NCI-H1048 (cell line): ENCODE results near the gene MYH1.
"Not testable (repeated sequence)": the region's sequence is repeated elsewhere in the genome, so short reads cannot be mapped to it uniquely, and the experiment has no call there.

Experiments used
- DNase-seq: peaks from one replicate; lab custom pipeline; 2025; lab: John Stamatoyannopoulos, UW

The MYH1 gene

DNA sequence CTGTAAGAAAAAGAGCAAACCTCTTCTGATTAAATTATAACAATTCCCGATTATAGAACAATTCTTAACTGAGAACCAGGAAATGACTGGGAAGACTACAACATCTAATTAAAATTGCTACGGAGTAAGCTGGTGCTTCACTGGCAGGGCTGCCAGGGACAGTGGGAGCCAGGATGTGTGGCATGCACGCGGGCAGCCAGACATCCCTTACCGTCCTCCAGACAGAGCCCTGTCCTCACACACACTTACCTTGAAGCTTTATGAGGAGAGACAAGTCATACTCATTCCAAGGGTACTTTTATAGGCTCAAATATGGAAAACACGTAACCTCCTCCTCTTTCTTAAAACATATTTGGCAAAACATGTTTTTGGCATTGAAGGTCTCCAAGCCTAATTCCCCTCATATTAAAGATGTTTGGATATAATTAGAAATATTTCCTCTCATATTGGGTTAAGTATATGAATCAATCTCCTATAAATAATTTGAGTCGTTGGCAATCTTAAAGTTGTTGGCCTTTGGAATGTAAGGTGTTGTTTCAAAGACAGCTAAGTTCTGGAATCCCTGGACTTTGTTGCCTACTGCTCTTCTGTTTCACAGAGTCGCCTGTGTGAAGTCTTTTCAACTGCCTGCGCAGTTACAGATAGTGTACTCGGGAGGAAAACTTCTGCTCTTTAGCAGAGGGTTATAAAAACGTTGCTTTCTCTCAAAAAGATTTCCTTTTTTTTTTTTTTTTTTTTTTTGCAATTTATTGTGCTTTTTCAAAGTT is at the start of gene MYH1:
TSS of gene MYH1 (minus strand) at position 272 of the 767 bp plus-strand sequence. CDS start 1,900 bp downstream, outside the sequence.
- DNase-seq: no peak

DNA sequence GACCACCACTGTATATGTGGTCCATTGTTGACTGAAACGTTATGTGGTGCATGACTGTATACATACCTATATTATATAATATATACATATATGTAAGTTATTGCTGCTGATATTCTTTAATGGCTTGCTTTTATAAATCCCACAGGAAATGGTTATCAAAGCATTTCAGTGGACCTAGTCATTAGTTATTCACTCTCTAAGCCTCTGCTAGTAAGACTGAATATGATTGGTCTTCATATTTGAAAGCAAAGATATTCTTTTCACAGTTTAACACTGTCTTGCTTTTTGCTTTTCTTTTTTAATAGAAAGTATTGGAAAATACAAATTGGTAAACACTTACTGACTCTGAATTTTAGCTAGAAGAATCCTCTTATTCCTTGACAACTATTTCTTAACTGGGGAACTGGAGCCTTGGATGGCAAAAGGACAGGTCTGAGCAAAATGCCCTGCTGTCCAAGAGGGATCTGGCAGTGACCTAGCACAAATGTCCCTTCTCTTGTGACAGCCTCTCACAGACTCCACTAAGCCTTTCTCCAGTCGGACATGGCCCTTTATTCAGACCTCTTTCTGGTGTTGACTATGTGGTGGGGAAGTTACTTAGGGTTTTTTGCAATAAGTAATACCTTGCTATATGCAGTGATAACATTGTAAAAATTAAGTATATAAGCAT is 45.8 kb upstream of the MYH1 start:
- DNase-seq: no peak

DNA sequence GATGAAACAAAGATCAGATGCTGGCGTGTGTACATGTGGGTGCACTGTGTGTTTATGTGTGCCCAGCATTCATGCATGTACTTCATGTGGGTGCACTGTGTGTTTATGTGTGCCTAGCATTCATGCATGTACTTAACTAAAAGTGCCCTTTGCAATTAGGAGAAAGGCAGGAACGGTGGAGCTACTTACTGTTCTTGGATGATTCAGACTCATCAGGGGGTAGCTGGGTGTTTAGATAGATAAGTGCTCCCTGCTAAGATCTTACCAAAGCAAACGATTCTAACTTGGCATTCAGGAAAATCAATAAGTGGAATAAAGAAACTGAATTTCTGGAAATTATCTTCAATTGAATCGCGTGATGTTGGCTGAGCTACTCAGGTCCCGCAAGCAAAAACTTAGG is 39.7 kb upstream of the MYH1 start:
- DNase-seq: no peak

DNA sequence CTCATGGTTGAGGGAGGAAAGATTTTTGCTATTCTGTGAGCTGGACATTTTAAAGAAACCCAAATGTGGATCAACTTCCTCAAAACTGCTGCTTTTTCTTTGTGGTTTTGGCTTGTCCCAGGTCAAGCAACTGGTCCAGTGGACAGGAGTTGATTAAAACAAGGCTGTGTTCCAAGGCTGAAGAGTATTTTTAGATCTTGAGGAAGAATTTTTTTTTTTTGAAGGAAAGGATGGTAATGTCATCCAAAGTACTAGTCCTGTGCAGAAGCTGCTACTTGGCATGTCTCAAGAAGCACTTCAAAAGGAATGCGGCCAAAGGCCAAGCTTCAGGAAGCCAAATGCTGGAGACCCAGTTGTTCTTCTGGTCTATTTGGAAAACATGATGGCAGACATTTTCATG is 39.1 kb upstream of the MYH1 start:
- DNase-seq: no peak

DNA sequence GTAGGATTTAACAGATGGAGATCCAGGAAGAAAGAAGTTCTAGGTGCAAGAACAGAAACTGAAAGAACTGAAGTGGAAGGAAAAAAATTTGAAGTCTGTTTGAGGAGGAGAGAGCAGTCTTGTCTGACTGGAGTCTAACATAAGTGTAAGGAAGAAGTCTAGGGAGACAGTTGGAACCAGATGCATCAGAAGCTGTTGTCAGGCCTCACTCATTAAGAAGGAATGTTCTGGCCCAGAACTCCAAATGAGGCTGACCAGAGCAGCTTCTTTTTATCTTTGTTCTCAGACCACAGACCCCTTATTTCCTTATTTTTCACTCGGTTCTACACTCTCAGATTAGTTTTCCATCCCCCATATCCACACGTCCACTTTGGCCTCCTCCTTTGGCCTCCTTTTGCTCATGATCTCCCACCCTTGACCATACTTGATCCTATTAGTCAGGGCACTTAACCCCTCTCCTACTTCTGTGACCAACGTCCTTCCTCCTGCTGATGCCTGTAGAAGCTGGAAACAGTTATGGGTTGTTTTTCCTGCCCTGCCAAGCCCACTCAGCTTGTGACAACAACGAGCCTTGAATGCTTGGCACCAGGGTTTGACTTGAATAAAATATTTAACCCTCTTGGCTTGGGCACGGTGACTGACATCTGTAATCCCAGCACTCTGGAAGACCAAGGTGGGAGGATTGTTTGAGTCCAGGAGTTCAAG is 38.1 kb upstream of the MYH1 start:
- no peak for DNase-seq

DNA sequence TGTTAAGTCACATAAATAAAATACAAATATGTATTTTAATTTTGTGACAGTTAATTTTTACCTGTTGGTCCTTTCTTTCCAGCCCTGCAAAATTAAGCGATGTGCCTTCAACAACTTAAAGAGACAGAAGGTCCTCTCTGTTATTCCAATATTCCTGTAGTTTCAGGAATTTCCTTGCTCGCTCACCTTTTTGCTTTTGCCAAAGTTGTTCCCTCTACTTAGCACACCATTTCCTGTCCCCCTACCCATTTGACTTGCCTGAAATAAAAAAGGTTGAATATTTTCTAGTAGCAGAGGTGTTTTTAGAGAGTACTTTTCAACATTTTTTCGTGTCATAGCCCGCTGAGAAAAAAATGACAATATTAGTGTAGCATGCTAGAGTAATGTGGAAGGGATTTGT is 31.7 kb upstream of the MYH1 start:
- no peak for DNase-seq

DNA sequence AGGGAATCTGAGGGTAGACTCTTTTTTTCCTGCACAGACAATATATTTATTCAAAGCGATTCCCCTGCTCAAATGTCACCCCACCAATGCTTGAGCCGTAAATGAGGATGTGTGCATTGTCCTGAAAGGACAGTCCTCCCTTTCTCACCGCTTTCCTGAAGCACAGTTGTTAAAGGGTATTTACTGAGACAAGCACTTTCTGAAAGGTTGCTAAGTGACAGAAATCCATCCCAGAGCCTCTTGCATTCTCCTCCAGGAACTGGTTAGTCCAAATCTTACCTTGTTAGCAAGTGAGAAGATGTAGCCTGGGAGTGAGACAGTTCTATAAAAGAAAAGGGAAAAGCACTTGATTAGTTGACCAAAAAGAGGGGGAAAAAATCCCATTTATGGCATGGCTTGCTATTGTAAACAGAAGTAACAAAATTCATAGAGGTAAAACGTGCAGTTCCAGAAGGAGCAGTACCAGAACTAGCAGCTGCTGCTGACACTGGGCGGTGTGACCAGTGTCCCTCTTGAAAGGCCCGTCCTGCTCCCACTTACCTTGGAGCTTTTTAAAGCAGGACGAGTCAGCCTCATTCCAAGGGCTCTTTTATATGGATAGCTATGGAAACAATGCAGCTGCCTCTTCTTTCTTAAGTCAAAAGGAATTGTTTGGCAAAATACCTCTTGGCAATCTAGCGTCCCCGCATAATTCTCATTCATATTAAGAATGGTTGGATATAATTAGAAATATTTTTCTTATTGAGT is 30.9 kb upstream of the MYH1 start, which contains the start of gene MYH2:
TSS of gene MYH2 (minus strand) at position 563 of the 747 bp plus-strand sequence. CDS start 1,738 bp downstream, outside the sequence.
- DNase-seq: no peak

DNA sequence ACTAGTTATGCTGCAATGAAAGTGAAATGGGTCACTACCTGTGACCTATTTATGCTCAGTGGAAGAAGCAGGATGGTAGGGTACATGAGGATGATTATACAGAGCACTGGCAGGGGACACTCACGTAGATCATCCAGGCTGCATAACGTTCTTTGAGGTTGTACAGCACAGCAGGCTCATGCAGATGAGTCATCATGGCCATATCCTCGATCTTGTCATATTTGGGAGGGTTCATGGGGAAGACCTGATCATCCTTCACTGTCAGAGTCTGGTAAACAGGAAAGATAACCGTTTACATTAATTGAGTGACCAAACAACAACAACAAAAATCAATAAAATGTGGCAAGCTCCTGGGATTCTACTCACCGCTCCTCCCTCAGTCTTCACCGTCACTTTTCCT is 29.0 kb upstream of the MYH1 start:
- no peak for DNase-seq

DNA sequence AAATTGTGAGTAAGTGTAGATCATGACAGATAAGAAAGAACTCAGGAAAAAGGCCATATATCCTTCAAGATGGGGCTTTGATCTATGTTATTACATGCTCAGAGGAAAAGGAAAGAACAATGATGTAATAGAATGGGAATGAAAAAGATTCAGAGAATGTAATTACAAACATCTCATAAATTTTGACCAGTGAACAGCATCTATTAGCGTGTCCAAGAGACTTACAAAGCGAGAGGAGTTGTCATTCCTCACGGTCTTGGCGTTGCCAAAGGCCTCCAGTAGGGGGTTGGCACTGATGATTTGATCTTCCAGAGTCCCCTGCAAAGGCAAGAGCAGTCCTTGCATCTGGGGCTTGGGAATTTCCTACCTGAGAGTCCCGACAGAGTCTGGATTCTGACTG is 25.1 kb upstream of the MYH1 start:
- not testable (repeated sequence) for DNase-seq

DNA sequence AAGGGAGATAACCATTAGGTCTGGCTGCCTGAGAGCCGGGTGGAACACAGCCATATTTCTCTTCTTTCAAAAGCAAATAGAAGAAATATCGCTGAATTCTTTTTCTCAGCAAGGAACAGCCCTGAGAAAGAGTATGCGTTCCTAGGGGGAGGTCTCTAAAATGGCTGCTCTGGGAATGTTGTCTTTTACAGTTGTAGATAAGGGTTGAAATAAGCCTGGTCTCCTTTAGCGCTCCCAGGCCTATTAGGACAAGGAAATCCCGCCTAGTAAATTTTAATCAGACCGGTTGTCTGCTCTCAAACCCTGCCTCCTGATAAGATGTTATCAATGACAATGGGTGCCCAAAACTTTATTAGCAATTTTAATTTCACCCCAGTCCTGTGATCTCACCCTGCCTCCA is 22.8 kb upstream of the MYH1 start:
- DNase-seq: not testable (repeated sequence)

DNA sequence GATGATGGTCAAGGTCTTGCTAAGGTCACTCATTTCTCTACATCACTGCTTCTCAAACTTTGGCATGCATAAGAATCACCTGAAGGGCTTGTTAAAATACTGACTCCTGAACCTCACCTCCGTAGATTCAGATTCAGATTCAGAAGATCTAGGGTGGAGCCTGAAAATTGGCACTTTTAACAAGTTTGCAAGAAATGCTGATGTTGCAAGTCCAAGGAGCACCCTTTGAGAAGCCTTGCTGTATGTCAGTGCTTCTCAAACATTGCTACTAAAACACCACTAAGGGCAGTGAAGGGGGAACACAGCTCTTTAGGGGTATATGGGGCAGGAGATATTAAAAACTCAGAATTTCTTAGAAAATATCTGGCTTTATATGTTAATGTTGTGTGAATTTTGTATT is 13.7 kb upstream of the MYH1 start:
- DNase-seq: no peak

DNA sequence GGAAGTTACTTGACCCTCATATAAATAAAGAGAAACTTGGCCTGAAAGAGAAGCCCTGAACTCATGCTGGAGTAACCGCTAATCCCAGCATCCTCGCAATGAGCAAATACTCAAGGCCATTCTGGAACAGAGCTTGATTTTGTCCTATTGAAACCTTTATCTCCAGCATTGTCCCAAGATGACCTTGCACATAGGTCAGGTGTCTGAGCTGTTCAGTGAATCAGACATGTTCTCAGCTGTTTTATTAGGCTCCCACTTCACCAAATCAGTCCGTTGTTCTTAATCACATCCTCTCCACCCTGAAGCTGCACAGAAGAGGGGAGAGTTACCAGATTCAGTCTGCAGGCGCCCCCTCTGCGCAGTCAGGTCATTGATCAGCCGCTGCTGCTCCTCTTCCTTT is 9.1 kb upstream of the MYH1 start:
- DNase-seq: no peak

DNA sequence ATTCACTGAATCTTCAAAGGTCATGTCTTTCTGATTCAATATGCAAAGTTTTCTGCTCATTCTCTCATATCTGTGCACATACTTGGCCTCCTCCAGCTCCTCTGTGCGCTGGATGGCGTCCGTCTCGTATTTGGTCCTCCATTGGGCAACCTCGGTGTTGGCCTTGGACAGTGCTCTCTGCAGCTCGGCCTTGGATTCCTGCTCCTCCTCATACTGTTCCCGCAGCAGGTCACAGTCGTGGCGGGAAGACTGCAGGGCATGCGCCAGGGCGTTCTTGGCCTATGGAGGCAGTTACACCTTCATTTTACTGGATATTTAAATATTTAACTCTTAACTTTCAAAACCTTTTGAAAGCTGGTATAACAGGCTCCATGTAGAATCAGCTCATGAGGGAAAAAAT is 8.2 kb upstream of the MYH1 start:
- no peak for DNase-seq

DNA sequence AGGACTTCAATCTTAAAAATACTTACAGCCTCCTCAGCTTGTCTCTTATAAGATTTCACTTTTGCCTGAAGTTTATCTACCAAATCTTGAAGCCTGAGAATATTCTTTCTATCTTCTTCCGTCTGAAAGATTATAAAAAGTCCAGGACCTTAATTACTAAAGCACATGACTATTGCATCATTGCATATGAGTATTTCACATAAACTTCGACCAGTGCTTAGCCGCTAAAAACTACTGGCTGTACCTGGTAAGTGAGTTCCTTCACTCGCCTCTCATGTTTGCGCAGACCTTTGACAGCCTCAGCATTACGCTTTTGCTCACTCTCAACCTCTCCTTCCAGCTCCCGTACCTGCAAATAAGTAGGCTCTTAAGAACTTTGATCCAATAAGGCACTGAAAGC is 4.7 kb upstream of the MYH1 start:
- no peak for DNase-seq

DNA sequence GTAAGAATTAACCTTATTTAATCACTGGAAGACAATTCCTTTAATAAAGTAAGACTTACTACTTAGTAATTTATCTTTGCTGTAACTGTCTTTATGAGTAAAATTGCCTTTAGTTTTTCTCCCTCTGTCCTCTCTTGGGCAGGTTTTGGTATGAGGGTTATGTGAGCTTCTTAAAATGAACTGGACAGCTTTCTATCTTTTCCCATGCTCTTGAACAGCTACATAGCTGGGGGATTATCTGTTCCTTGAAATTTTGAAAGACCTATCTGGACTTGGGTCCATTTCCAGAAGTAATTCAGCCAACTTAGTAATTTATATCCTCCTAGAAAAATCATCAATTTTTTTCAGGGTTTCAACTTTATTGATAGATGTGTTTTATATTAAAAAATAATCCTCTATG is 3.6 kb upstream of the MYH1 start:
- no peak for DNase-seq

DNA sequence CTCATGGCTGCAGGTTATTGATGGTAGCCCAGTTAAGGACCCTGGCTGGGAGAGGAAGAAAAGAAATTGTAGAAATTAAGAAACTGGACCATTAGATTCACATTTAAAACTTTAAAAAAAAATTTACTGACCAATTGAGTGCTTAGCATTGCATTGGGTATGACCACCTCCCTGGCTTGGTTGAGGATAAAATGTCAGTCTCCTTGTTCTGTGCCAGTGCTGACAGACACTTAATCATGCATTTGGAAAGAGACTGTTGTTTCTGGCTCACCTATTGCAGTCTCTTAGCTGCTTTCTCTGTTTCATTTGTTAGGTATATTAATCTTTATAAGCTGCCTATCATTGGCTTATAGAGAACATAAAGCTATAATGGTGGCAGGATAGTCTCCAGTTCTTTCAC is 1.7 kb downstream of the MYH1 start:
- no peak for DNase-seq

DNA sequence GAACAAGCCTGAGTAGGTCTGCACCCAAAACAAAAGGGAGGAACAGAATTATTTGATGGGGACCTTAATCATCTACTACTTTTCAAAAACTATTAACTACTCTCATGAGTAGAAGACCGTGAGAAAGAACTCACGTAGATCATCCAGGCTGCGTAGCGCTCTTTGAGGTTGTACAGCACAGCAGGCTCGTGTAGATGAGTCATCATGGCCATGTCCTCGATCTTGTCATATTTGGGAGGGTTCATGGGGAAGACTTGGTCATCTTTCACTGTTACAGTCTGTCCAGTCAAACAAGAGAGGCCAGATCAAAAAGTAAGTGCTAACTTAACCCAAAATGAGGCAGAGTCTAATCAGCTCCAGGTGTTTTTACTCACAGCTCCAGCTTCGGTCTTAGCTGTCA is 2.3 kb downstream of the MYH1 start:
- DNase-seq: no peak

DNA sequence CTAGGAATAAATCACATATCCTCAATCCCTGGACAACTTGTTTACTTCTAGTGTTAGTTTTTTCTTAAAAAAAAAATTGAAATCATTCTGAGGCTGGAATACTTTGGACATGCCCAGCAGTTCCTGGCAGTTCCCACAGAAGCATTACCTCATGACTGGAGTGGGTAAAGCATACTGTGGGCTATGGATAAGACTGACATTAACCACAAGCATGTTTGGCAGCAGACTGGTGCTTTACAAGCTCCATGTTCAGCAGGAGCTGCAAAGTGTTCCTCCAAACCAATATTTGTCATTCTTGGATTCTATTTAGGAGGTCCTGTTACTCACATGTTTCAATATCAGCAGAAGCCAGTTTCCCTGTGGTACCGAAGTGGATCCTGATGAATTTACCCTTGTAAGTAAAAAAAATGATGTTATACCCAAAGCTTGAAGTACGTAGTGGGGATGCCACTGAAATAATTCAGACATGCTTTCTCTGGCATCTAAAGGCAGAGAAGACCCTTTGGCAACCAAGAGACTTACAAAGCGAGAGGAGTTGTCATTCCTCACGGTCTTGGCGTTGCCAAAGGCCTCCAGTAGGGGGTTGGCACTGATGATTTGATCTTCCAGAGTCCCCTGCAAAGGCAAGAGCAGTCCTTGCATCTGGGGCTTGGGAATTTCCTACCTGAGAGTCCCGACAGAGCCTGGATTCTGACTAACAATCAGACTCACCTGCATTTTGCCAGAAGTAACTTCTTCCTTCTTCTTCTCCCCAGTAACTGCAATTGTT is 4.9 kb downstream of the MYH1 start:
- no peak for DNase-seq

DNA sequence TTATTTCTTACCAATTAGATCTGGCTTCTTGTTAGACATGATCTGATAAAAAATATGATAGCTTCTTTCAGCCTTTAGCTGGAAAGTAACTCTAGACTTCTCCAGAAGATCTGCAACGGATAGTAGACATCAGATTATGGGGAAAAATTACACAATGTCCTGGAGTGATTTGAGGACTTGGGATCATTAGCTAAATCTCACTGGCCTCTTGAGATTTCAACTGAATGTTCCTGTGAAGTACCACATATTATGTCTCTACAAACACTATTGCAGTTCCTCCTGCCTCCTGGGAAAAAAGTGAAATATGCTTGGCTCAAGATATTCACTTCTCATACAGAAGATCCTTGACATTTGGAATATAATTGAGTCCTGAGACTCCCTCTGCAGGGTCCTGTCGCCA is 5.5 kb downstream of the MYH1 start:
- DNase-seq: no peak

DNA sequence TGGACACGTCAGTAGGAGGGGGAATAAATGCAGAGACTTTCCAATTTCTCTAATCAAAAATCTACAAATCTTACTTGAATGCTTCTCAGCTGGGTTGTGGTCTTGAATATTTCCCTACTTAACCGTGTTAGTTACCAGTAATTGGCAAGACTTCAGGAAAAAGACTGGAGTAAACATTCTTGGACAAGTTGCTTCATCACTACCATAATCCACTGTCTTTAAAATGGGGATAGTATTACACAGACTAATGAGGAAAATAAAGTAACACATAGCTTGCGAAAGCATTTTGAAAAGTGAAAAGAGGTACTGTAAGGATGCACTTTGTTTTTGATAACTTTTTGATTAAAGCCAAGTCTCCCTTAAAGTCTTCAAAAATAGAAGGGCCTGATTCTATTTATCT is 18.4 kb downstream of the MYH1 start:
- DNase-seq: no peak

DNA sequence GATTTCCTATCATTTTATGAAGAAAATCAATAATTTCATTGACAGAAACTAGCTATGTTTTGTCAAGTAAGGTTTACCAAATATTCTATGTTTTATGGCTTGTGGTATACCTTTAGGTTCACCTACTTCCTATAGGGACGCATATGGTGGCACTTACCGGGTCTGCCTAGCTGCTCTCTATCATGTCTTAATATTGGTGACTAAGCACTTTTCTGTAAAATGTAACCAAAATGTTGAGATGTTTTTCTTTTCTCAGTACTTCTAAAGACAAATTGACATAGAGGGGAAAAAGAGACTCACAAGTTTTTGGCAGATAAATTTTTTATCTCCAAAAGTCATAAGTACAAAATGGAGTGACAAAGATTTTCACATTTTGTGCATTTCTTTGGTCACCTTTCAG is 26.3 kb downstream of the MYH1 start:
- no peak for DNase-seq

DNA sequence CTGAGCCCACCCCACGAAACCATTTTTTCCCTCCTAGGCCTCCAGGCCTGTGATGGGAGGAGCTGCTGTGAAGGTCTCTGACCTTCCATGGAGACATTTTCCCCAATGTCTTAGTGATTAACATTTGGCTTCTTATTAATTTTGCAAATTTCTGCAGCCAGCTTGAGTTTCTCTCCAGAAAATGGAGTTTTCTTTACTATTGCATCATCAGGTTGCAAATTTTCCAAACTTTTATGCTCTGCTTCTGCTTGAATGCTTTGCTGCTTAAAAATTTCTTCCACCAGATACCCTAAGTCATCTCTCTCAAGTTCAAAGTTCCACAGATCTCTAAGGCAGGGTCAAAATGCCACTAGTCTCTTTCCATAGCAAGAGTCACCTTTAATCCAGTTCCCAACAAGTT is 36.1 kb downstream of the MYH1 start:
- DNase-seq: no peak
